Ovary (tissue), 3 donors: ENCODE data around the gene DENND1B.

Experiments used
- CTCF ChIP-seq, 3 donors: fragments of 450-650 bp in 2 of 3; fragments of 200-600 bp in 1 of 3; IDR thresholded peaks; one replicate each; pipeline versions ENCODE4 v1.5.1 to v1.8.0; 2016 to 2022; ENCODE audit warnings: antibody characterized with exemption in 3 of 3, mild to moderate bottlenecking in 1 of 3
- EP300 ChIP-seq: sonication (generic); formaldehyde crosslinking; IDR thresholded peaks from one replicate; pipeline ENCODE4 v1.6.1; 2017; ENCODE audit warnings: antibody characterized with exemption
- POLR2A ChIP-seq: fragments of 450-650 bp; IDR thresholded peaks from one replicate; pipeline ENCODE4 v1.6.1; 2017; ENCODE audit warnings: antibody characterized with exemption, mild to moderate bottlenecking, moderate library complexity
- donor health status: DM: no; HTN: no; CAD: no.

GRCh38 chr1:197771904-197772556, 3.2 kb downstream of the DENND1B start:
- no peak for TF ChIP-seq CTCF (IDR thresholded peaks at IDR 0.05)
- TF ChIP-seq EP300, result no peak
- no peak for TF ChIP-seq POLR2A
